Measurements from ENCODE around the gene TGDS. TPM values are rescaled to one million over a fixed set of nuclear protein-coding genes. Genes with fewer than 3 reads are reported as not detected.

The TGDS gene
- polyA plus RNA-seq, 4 donors, result 18.2 to 23.1 (median 20.8) TPM

GRCh38 chr13:94601446-94602431, 5.8 kb upstream of the TGDS start, which contains the start of gene GPR180:
GPR180 (plus strand) TSS chr13:94601857; CDS start chr13:94601928, 71 bp downstream.
- DNase-seq (ENCODE audit: low read depth in 4 of 4, low spot score in 3 of 4), result peak; percentile 97 to 98 (median 97)

GRCh38 chr13:94599877-94600276, 3.9 kb upstream of the TGDS start:
- no peak for DNase-seq (ENCODE audit: low read depth in 4 of 4, low spot score in 3 of 4)

- no peak for DNase-seq (ENCODE audit: low read depth in 4 of 4, low spot score in 3 of 4)
Measured at GRCh38 chr13:94598281-94598680, 2.3 kb upstream of the TGDS start.

- DNase-seq (ENCODE audit: low read depth in 4 of 4, low spot score in 3 of 4), result no peak
Measured at GRCh38 chr13:94596575-94596971, 621 bp upstream of the TGDS start.

GRCh38 chr13:94595001-94595949, 677 bp downstream of the TGDS start:
- DNase-seq (ENCODE audit: low read depth in 4 of 4, low spot score in 3 of 4), result peak in 1 of 4 donors; percentile 10

- no peak for DNase-seq (ENCODE audit: low read depth in 4 of 4, low spot score in 3 of 4)
Measured at GRCh38 chr13:94590744-94591143, 5.2 kb downstream of the TGDS start.

- DNase-seq (ENCODE audit: low read depth in 4 of 4, low spot score in 3 of 4), result no peak
Measured at GRCh38 chr13:94588541-94588940, 7.4 kb downstream of the TGDS start.

- no peak for DNase-seq (ENCODE audit: low read depth in 4 of 4, low spot score in 3 of 4)
Measured at GRCh38 chr13:94586371-94586770, 9.6 kb downstream of the TGDS start.

- no peak for DNase-seq (ENCODE audit: low read depth in 4 of 4, low spot score in 3 of 4)
Measured at GRCh38 chr13:94585543-94586101, 10.3 kb downstream of the TGDS start.

- DNase-seq (ENCODE audit: low read depth in 4 of 4, low spot score in 3 of 4), result no peak
Measured at GRCh38 chr13:94583926-94584325, 12.0 kb downstream of the TGDS start.

GRCh38 chr13:94579063-94579462, 16.9 kb downstream of the TGDS start:
- no peak for DNase-seq (ENCODE audit: low read depth in 4 of 4, low spot score in 3 of 4)

GRCh38 chr13:94569615-94570014, 26.3 kb downstream of the TGDS start:
- no peak for DNase-seq (ENCODE audit: low read depth in 4 of 4, low spot score in 3 of 4)

- DNase-seq (ENCODE audit: low read depth in 4 of 4, low spot score in 3 of 4), result no peak
Measured at GRCh38 chr13:94568443-94568842, 27.5 kb downstream of the TGDS start.

GRCh38 chr13:94567581-94567980, 28.4 kb downstream of the TGDS start:
- DNase-seq (ENCODE audit: low read depth in 4 of 4, low spot score in 3 of 4), result no peak

- DNase-seq (ENCODE audit: low read depth in 4 of 4, low spot score in 3 of 4), result no peak
Measured at GRCh38 chr13:94561126-94561525, 34.8 kb downstream of the TGDS start.

- no peak for DNase-seq (ENCODE audit: low read depth in 4 of 4, low spot score in 3 of 4)
Measured at GRCh38 chr13:94560116-94560515, 35.8 kb downstream of the TGDS start.

- DNase-seq (ENCODE audit: low read depth in 4 of 4, low spot score in 3 of 4), result no peak
Measured at GRCh38 chr13:94559222-94559795, 36.6 kb downstream of the TGDS start.

GRCh38 chr13:94558716-94559115, 37.2 kb downstream of the TGDS start:
- no peak for DNase-seq (ENCODE audit: low read depth in 4 of 4, low spot score in 3 of 4)

- no peak for DNase-seq (ENCODE audit: low read depth in 4 of 4, low spot score in 3 of 4)
Measured at GRCh38 chr13:94557684-94558235, 38.2 kb downstream of the TGDS start.

- no peak for DNase-seq (ENCODE audit: low read depth in 4 of 4, low spot score in 3 of 4)
Measured at GRCh38 chr13:94556621-94557020, 39.3 kb downstream of the TGDS start.
